SK-N-SH treated with all-trans-retinoic acid at 6 μM for 48 hours (cell line): Measurements from ENCODE around the gene PBX1.

Experiments
- ATAC-seq: fragments of 200-7000 bp; cut with Tn5 transposase; 3 replicates; pipeline ENCODE4 v1.9.1; 2020; ENCODE audit warnings: mild to moderate bottlenecking, moderate library complexity
- ARNTL ChIP-seq: fragments of 450-650 bp; formaldehyde crosslinking; IDR thresholded peaks from 2 replicates; pipeline ENCODE4 v1.5.0; 2020; ENCODE audit warnings: low read depth, mild to moderate bottlenecking, moderate library complexity, borderline replicate concordance
- BACH2 ChIP-seq: fragments of 250-450 bp; sonication (Bioruptor Pico); IDR thresholded peaks from 2 replicates; pipeline ENCODE4 v1.9.0; 2021; ENCODE audit warnings: mild to moderate bottlenecking, borderline replicate concordance
- CSDC2 ChIP-seq: fragments of 250-450 bp; sonication (Bioruptor Pico); IDR thresholded peaks from 2 replicates; pipeline ENCODE4 v1.5.0; 2020; ENCODE audit warnings: mild to moderate bottlenecking, moderate library complexity
- ESRRG ChIP-seq: fragments of 250-450 bp; sonication (Bioruptor Pico); IDR thresholded peaks from 2 replicates; pipeline ENCODE4 v1.6.1; 2021; ENCODE audit warnings: mild to moderate bottlenecking
- GLIS3 ChIP-seq: fragments of 250-450 bp; sonication (Bioruptor Pico); IDR thresholded peaks from 2 replicates; pipeline ENCODE4 v1.5.0; 2020; ENCODE audit warnings: mild to moderate bottlenecking, moderate library complexity
- OSR1 ChIP-seq: fragments of 250-450 bp; sonication (Bioruptor Pico); IDR thresholded peaks from 2 replicates; pipeline ENCODE4 v1.8.0; 2022; ENCODE audit warnings: moderate library complexity, mild to moderate bottlenecking, inconsistent platforms
- PATZ1 ChIP-seq: fragments of 250-450 bp; sonication (Bioruptor Pico); IDR thresholded peaks from 2 replicates; pipeline ENCODE4 v1.8.0; 2020; ENCODE audit warnings: mild to moderate bottlenecking, moderate library complexity, borderline replicate concordance
- POU6F1 ChIP-seq: fragments of 250-450 bp; sonication (Bioruptor Pico); IDR thresholded peaks from 2 replicates; pipeline ENCODE4 v1.8.0; 2021; ENCODE audit warnings: low read depth, mild to moderate bottlenecking, moderate library complexity, borderline replicate concordance
- PPARA ChIP-seq: fragments of 250-450 bp; sonication (Bioruptor Pico); IDR thresholded peaks from 2 replicates; pipeline ENCODE4 v1.5.0; 2020; ENCODE audit warnings: mild to moderate bottlenecking, borderline replicate concordance
- RARB ChIP-seq: fragments of 250-450 bp; sonication (Bioruptor Pico); IDR thresholded peaks from 2 replicates; pipeline ENCODE4 v1.8.0; 2021; ENCODE audit warnings: mild to moderate bottlenecking, moderate library complexity
- SNAI2 ChIP-seq: fragments of 250-450 bp; sonication (Bioruptor Pico); IDR thresholded peaks from 2 replicates; pipeline ENCODE4 v1.5.0; 2020; ENCODE audit warnings: mild to moderate bottlenecking, moderate library complexity
- TCF4 ChIP-seq: fragments of 250-450 bp; sonication (Bioruptor Pico); IDR thresholded peaks from 2 replicates; pipeline ENCODE4 v1.8.0; 2021; ENCODE audit warnings: mild to moderate bottlenecking, moderate library complexity, borderline replicate concordance
- TOX ChIP-seq: fragments of 250-450 bp; sonication (Bioruptor Pico); IDR thresholded peaks from 2 replicates; pipeline ENCODE4 v1.8.0; 2021; ENCODE audit warnings: mild to moderate bottlenecking, moderate library complexity, borderline replicate concordance
- TSHZ2 ChIP-seq: fragments of 250-450 bp; sonication (Bioruptor Pico); IDR thresholded peaks from 2 replicates; pipeline ENCODE4 v1.5.0; 2020; ENCODE audit warnings: mild to moderate bottlenecking, moderate library complexity
- ZC3H10 ChIP-seq: fragments of 250-450 bp; sonication (Bioruptor Pico); IDR thresholded peaks from 2 replicates; pipeline ENCODE4 v1.5.1; 2021; ENCODE audit warnings: mild to moderate bottlenecking, moderate library complexity
- ZFP3 ChIP-seq: fragments of 250-450 bp; sonication (Bioruptor Pico); IDR thresholded peaks from 2 replicates; pipeline ENCODE4 v1.5.0; 2020; ENCODE audit warnings: mild to moderate bottlenecking, moderate library complexity
- ZFP30 ChIP-seq: fragments of 450-650 bp; formaldehyde crosslinking; IDR thresholded peaks from 2 replicates; pipeline ENCODE4 v1.5.0; 2022; ENCODE audit warnings: mild to moderate bottlenecking, moderate library complexity
- ZNF70 ChIP-seq: fragments of 450-650 bp; formaldehyde crosslinking; IDR thresholded peaks from 2 replicates; pipeline ENCODE4 v1.5.0; 2020; ENCODE audit warnings: mild to moderate bottlenecking, moderate library complexity
- ZNF8 ChIP-seq: fragments of 450-650 bp; formaldehyde crosslinking; IDR thresholded peaks from 2 replicates; pipeline ENCODE4 v1.5.0; 2020; ENCODE audit warnings: mild to moderate bottlenecking, moderate library complexity
- TF ChIP-seq, protein P1 (sequence below): fragments of 250-450 bp; sonication (Bioruptor Pico); IDR thresholded peaks from 2 replicates; pipeline ENCODE4 v1.5.1; 2021; ENCODE audit warnings: mild to moderate bottlenecking, moderate library complexity
- TF ChIP-seq, protein P2 (sequence below): fragments of 250-450 bp; sonication (Bioruptor Pico); IDR thresholded peaks from 2 replicates; pipeline ENCODE4 v1.5.1; 2020; ENCODE audit warnings: low read depth, mild to moderate bottlenecking, moderate library complexity

Gene PBX1

DNA sequence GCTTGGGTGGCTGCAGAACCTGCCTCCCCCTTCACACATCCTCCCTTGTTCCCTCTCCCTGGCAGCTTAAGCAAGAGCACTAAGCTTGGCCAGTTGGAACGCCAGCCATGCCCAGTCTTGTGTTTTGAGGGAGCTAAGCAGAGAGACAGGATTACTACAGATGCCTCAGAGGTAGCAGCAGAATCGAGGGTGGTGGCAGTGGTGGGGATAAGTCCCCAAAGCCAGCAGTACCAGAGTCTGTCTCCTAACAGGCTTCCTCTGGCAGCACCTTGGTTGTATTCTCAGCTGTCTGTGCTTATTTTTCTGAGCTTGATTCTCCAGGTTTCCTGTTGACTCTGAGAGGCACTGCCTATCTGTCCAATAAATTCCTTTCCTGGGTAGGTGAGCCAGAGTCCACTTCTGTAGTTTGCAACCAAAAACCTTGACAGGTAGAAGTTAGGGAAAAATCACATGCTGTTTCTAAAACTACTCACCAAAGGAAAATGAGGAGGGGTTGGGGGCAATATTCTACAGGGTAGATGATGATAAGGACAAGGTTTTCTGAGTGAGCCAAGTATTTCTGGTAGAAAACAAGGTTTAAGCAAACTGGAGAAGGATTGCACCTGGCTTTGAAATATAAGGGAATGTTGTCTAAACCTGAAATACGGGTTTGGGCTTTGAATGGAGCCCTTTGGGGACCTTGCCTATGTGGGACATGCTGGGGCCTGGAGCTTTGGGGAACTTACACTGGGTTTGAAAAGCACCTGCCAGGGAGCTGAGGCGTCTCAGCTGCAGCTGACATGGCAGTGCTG, 100.8 kb downstream of the PBX1 start:
- TF ChIP-seq PPARA (CRISPR knock-in tag) (no peak), ARNTL (CRISPR knock-in tag) (no peak), TCF4 (CRISPR knock-in tag) (no peak), TSHZ2 (no peak), ESRRG (CRISPR knock-in tag) (no peak), ZNF70 (CRISPR knock-in tag) (no peak), ZFP3 (CRISPR knock-in tag) (no peak), ZFP30 (CRISPR knock-in tag) (no peak), BACH2 (no peak)
- TF ChIP-seq, protein P1, sequence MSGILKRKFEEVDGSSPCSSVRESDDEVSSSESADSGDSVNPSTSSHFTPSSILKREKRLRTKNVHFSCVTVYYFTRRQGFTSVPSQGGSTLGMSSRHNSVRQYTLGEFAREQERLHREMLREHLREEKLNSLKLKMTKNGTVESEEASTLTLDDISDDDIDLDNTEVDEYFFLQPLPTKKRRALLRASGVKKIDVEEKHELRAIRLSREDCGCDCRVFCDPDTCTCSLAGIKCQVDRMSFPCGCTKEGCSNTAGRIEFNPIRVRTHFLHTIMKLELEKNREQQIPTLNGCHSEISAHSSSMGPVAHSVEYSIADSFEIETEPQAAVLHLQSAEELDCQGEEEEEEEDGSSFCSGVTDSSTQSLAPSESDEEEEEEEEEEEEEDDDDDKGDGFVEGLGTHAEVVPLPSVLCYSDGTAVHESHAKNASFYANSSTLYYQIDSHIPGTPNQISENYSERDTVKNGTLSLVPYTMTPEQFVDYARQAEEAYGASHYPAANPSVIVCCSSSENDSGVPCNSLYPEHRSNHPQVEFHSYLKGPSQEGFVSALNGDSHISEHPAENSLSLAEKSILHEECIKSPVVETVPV (CRISPR knock-in tag): no peak
- no peak; the same call in 2 of the 3 replicates for ATAC-seq

- TF ChIP-seq, protein P1 (CRISPR knock-in tag): no peak
- TF ChIP-seq PATZ1 (CRISPR knock-in tag): no peak
- no peak for TF ChIP-seq ZNF8
- no peak for TF ChIP-seq TCF4 (CRISPR knock-in tag)
- no peak for TF ChIP-seq SNAI2
- no peak for TF ChIP-seq GLIS3 (CRISPR knock-in tag)
- no peak for TF ChIP-seq ZFP30 (CRISPR knock-in tag)
- TF ChIP-seq ZC3H10 (CRISPR knock-in tag): no peak
- no peak for TF ChIP-seq OSR1
- TF ChIP-seq BACH2: no peak
- TF ChIP-seq TOX: no peak
- no peak for TF ChIP-seq POU6F1
- no peak for TF ChIP-seq ZFP3 (CRISPR knock-in tag)
- TF ChIP-seq, protein P2, sequence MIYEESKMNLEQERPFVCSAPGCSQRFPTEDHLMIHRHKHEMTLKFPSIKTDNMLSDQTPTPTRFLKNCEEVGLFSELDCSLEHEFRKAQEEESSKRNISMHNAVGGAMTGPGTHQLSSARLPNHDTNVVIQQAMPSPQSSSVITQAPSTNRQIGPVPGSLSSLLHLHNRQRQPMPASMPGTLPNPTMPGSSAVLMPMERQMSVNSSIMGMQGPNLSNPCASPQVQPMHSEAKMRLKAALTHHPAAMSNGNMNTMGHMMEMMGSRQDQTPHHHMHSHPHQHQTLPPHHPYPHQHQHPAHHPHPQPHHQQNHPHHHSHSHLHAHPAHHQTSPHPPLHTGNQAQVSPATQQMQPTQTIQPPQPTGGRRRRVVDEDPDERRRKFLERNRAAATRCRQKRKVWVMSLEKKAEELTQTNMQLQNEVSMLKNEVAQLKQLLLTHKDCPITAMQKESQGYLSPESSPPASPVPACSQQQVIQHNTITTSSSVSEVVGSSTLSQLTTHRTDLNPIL (CRISPR knock-in tag): no peak
- no peak for TF ChIP-seq TSHZ2
- TF ChIP-seq CSDC2 (CRISPR knock-in tag): no peak
- no peak for TF ChIP-seq PPARA (CRISPR knock-in tag)
- TF ChIP-seq ZNF70 (CRISPR knock-in tag): no peak
- no peak for TF ChIP-seq ARNTL (CRISPR knock-in tag)
- no peak for TF ChIP-seq RARB
- ATAC-seq: no peak; the same call in 2 of the 3 replicates
Measured at GRCh38 chr1:164660412-164660772, 101.4 kb downstream of the PBX1 start.
